Nephron (organoid): Measurements from ENCODE around the gene SERPINA9.

Experiments used
- H3K27ac Mint-ChIP-seq, 3 experiments: 2 replicates each; pipeline ENCODE4 v1.8.0; 2020; ENCODE audit warnings: mixed read lengths in 3 of 3, mild to moderate bottlenecking in 2 of 3, moderate library complexity in 1 of 3
- H3K27me3 Mint-ChIP-seq: 2 replicates; pipeline ENCODE4 v1.8.0; 2021; ENCODE audit warnings: low read depth, mild to moderate bottlenecking, moderate library complexity, mixed read lengths
- H3K36me3 Mint-ChIP-seq: 2 replicates; pipeline ENCODE4 v1.8.0; 2020; ENCODE audit warnings: low read depth, mixed read lengths
- H3K4me1 Mint-ChIP-seq: 2 replicates; pipeline ENCODE4 v1.8.0; 2020; ENCODE audit warnings: mixed read lengths
- H3K4me3 Mint-ChIP-seq, 3 experiments: 2 replicates each; pipeline ENCODE4 v1.8.0; 2020; ENCODE audit warnings: mild to moderate bottlenecking in 3 of 3, mixed read lengths in 3 of 3, moderate library complexity in 2 of 3
- H3K9me3 Mint-ChIP-seq: 2 replicates; pipeline ENCODE4 v1.8.0; 2020; ENCODE audit warnings: mixed read lengths
- TF ChIP-seq, protein P1 (sequence below), 3 experiments: fragments of 200-600 bp; sonication (generic); IDR thresholded peaks; one replicate each; pipeline ENCODE4 v1.5.0; 2021; ENCODE audit warnings: antibody characterized with exemption in 3 of 3; ENCODE audit not compliant: unreplicated experiment in 3 of 3

Gene SERPINA9

DNA sequence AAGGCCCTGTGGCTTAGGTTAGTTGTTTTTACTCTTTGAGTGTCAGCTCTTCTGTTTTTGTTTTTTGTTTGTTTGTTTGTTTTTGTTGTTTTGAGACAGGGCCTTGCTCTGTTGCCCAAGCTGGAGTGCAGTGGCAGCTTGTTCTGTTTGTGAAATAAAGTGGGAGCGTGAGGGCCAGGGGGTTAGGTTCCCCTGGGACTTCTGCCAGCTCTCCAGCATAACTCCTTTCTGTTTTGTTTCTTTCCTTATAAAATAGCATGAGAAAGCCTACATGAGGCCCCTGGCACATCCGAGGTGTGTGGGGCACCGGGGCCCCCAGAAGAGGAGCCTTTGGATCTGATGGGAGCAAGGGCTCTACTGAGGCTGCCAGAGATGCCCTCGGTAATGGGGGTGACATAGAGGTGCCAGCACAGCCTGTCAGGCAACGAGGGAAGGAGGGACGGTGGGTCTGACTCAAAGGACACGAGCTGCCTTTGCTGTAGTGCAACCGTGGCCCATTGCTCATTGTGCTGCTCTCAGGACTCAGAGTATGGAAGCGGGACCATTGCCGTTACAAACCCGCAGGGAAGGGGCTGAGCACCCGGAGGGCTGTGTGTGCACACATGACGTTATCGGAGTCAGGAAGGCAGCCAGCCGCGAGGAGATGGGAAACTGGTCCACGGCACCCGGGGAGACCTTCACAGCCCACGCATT lies 14.3 kb downstream of the SERPINA9 start:
- peaks cover 14% of the 10 kb centered on the region for H3K27me3 Mint-ChIP-seq

DNA sequence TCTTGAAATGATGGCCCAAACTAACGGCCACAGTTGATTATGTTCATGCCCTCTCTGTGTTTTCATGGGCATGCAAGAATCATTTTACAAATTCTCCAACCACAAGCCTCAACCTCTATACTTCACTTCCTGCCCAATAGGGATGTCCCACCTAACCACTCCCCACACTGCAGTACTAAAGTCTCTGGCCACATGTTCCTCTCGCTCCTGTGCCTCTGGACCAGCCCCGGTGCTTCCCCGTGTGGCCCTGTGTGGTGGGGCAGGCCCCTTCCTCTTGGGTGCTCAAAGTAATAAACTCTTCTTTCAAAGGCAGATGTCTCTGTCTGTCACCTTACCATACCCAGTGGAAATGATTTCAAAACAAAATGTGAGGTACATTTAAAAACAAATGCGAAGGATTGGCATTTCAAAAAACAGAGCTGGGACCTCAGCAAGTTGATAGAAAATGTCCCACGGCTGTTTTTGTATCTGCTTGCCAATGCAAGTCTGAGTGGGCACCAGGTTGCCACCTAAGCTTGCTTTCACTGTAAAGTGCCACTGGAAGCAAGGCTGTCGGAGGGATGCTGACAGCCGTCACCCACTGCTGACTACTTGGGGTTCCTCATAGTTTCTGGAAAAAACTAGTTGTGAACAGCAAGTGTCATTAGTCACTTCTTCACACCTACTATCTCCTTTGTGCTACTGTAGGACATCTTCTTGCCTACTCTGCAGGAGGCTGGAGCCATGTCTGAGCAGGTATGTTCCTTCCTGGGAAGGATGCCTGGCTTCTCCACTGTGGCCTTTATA lies 15.2 kb downstream of the SERPINA9 start:
- H3K4me3 Mint-ChIP-seq = no peak overlapping the region
- no peaks in the 10 kb centered on the region for H3K36me3 Mint-ChIP-seq
- H3K27ac Mint-ChIP-seq = no peak overlapping the region
- H3K4me1 Mint-ChIP-seq = no peaks in the 10 kb centered on the region
- TF ChIP-seq, protein P1, sequence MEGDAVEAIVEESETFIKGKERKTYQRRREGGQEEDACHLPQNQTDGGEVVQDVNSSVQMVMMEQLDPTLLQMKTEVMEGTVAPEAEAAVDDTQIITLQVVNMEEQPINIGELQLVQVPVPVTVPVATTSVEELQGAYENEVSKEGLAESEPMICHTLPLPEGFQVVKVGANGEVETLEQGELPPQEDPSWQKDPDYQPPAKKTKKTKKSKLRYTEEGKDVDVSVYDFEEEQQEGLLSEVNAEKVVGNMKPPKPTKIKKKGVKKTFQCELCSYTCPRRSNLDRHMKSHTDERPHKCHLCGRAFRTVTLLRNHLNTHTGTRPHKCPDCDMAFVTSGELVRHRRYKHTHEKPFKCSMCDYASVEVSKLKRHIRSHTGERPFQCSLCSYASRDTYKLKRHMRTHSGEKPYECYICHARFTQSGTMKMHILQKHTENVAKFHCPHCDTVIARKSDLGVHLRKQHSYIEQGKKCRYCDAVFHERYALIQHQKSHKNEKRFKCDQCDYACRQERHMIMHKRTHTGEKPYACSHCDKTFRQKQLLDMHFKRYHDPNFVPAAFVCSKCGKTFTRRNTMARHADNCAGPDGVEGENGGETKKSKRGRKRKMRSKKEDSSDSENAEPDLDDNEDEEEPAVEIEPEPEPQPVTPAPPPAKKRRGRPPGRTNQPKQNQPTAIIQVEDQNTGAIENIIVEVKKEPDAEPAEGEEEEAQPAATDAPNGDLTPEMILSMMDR (IDR thresholded peaks at IDR 0.05; ENCODE audit: unreplicated experiment in 3 of 3) = no peak
- H3K27me3 Mint-ChIP-seq = peaks cover 7% of the 10 kb centered on the region
- H3K9me3 Mint-ChIP-seq = peaks cover 23% of the 10 kb centered on the region

More for the DNA sequence above, 14.3 kb downstream of the SERPINA9 start:
- Mint-ChIP-seq H3K4me3 (no peak overlapping the region), H3K36me3 (no peaks in the 10 kb centered on the region), H3K27ac (no peak overlapping the region), H3K4me1 (no peaks in the 10 kb centered on the region), H3K9me3 (peaks cover 24% of the 10 kb centered on the region)
- TF ChIP-seq, protein P1 (IDR thresholded peaks at IDR 0.05; ENCODE audit: unreplicated experiment in 3 of 3) = no peak

GRCh38 chr14:94458558-94459205 lies 17.3 kb downstream of the SERPINA9 start:
- no peak overlapping the region for H3K4me3 Mint-ChIP-seq
- no peaks in the 10 kb centered on the region for H3K36me3 Mint-ChIP-seq
- TF ChIP-seq, protein P1 (IDR thresholded peaks at IDR 0.05; ENCODE audit: unreplicated experiment in 3 of 3) = no peak
- H3K27me3 Mint-ChIP-seq = peaks cover 12% of the 10 kb centered on the region
- H3K4me1 Mint-ChIP-seq = no peaks in the 10 kb centered on the region
- no peak overlapping the region for H3K27ac Mint-ChIP-seq
- H3K9me3 Mint-ChIP-seq = peaks cover 27% of the 10 kb centered on the region

DNA sequence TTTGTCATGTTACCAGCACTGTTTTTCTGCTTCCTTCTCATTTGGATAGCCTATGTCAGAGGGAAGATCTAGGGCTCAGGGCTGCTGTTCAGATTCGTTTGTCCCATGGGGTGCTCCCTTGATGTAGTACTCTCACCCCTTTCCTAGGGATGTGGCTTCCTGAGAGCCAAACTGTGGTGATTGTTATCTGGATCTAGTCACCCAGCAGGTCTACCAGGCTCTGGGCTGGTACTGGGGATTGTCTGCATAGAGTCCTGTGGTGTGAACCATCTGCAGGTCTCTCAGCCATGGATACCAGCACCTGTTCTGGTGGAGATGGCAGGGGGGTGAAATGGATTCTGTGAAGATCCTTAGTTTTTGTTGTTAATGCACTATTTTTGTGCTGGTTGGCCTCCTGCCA lies 17.9 kb downstream of the SERPINA9 start:
- H3K4me3 Mint-ChIP-seq = no peak overlapping the region
- no peak overlapping the region for H3K27ac Mint-ChIP-seq
- H3K9me3 Mint-ChIP-seq = peaks cover 26% of the 10 kb centered on the region
- no peaks in the 10 kb centered on the region for H3K4me1 Mint-ChIP-seq
- H3K27me3 Mint-ChIP-seq = peaks cover 15% of the 10 kb centered on the region
- TF ChIP-seq, protein P1 (IDR thresholded peaks at IDR 0.05; ENCODE audit: unreplicated experiment in 3 of 3) = no peak
- H3K36me3 Mint-ChIP-seq = no peaks in the 10 kb centered on the region

- Mint-ChIP-seq H3K27me3 (peaks cover 32% of the 10 kb centered on the region), H3K4me3 (no peak overlapping the region), H3K9me3 (peaks cover 28% of the 10 kb centered on the region), H3K4me1 (no peaks in the 10 kb centered on the region), H3K36me3 (no peaks in the 10 kb centered on the region), H3K27ac (no peak overlapping the region)
- TF ChIP-seq, protein P1 (IDR thresholded peaks at IDR 0.05; ENCODE audit: unreplicated experiment in 3 of 3) = no peak
Observed at GRCh38 chr14:94455928-94456327, 20.1 kb downstream of the SERPINA9 start.
